AG04450 (cell line): ENCODE measurements around the gene ATP6V1G2. TPM values are rescaled to one million over a fixed set of nuclear protein-coding genes. Genes with fewer than 3 reads are reported as not detected.

Experiments used
- CTCF ChIA-PET: fragments of 300-600, 350-600 bp; formaldehyde crosslinking; extraction: SDS; loops from one replicate; lab custom pipeline; 2022; ENCODE audit warnings: antibody characterized with exemption, inconsistent platforms; lab: Charles Lee
- POLR2A ChIA-PET: fragments of 350-600 bp; formaldehyde crosslinking; extraction: SDS; loops from one replicate; lab custom pipeline; 2021; ENCODE audit warnings: antibody characterized with exemption, inconsistent platforms; lab: Yijun Ruan, JAX
- DNase-seq: peaks from one replicate; pipeline ENCODE4 v3.0.0-alpha.2; 2011; ENCODE audit warnings: low read depth, low spot score
- H3K27ac ChIP-seq: one replicate; pipeline ENCODE4 v1.5.1; 2012; ENCODE audit warnings: low read depth, low read length, control low read depth
- H3K27me3 ChIP-seq: one replicate; pipeline ENCODE4 v1.6.0; 2012; ENCODE audit warnings: low read length; ENCODE audit not compliant: control insufficient read depth, insufficient read depth
- H3K4me3 ChIP-seq: 2 replicates; pipeline ENCODE4 v1.5.1; 2011; ENCODE audit warnings: mild to moderate bottlenecking, low read depth, low read length, control low read depth
- H3K9me3 ChIP-seq: 2 replicates; pipeline ENCODE4 v1.5.1; 2012; ENCODE audit warnings: low read length; ENCODE audit not compliant: control insufficient read depth, insufficient read depth
- CTCF ChIP-seq: IDR thresholded peaks from 2 replicates; pipeline ENCODE4 v1.5.1; 2011; ENCODE audit warnings: low read depth, low read length, control low read depth, inconsistent platforms
- polyA plus RNA-seq: library from polyadenylated mRNA; depleted of rRNA; stranded (reverse); fragments of >200 nt; gene quantifications from 2 replicates; pipeline ENCODE4 v1.2.3, GENCODE V29; 2011

ATP6V1G2 gene
- polyA plus RNA-seq, 1 experiment = 14.6 TPM

- CTCF ChIA-PET = interaction anchor here (1.0 to 1.3 kb wide), 2 partner anchors 14 to 66 kb away, joined by 3 to 5 read pairs; partner anchors contain the start of gene ATP6V1G2
- no peaks in the 10 kb centered on the region for H3K27me3 ChIP-seq
- peak overlapping the region; percentile 11 for H3K27ac ChIP-seq
- POLR2A ChIA-PET = interaction anchor here (0.9 to 2.5 kb wide), 4 partner anchors 8 to 37 kb away, joined by 3 to 12 read pairs (median 3); partner anchors contain the start of gene DDX39B
- no peak overlapping the region for H3K4me3 ChIP-seq
- H3K9me3 ChIP-seq = no peaks in the 10 kb centered on the region
- no peak for DNase-seq
- TF ChIP-seq CTCF = no peak
These were observed 14.4 kb downstream of the ATP6V1G2 start for GRCh38 chr6:31531771-31532643.

DNA sequence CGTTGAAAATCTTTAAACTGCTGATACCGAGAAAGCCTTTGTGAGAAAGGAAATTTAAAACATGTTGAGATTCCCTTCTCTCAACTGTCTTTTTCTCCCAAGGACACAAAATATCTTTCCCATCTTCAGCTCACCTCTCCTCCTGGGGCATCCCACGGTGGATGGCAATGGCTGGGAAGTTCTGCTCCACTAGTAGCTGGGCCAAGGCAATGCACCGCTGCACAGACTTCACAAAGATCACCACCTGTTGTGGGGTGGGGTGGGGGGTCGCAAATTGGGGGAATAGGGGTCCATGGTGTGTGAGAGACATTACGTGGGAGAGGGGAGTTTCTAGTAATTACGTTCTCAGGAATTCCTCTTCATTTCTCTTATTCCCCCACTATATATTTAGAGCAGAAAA is 15.2 kb downstream of the ATP6V1G2 start:
- ChIA-PET POLR2A (interaction anchor here (0.9 to 2.5 kb wide), 3 partner anchors 10 to 36 kb away, joined by 3 to 12 read pairs (median 3); partner anchors contain the start of gene DDX39B), CTCF (interaction anchor here (1.0 to 2.0 kb wide), 3 partner anchors 15 to 67 kb away, joined by 3 to 5 read pairs (median 4); partner anchors contain the start of gene ATP6V1G2)
- Histone ChIP-seq H3K4me3 (no peak overlapping the region), H3K27ac (no peak overlapping the region), H3K27me3 (no peaks in the 10 kb centered on the region), H3K9me3 (no peaks in the 10 kb centered on the region)
- DNase-seq = no peak
- TF ChIP-seq CTCF = no peak

- DNase-seq = no peak
- no peak overlapping the region for H3K27ac ChIP-seq
- H3K9me3 ChIP-seq = no peaks in the 10 kb centered on the region
- POLR2A ChIA-PET = interaction anchor here (2.5 kb wide), 1 partner anchor 11 kb away, joined by 12 read pairs; the partner anchor contains the start of gene DDX39B
- H3K4me3 ChIP-seq = no peak overlapping the region
- no peaks in the 10 kb centered on the region for H3K27me3 ChIP-seq
- TF ChIP-seq CTCF = no peak
- CTCF ChIA-PET = interaction anchor here (2.0 kb wide), 1 partner anchor 38 kb away, joined by 4 read pairs; no protein-coding TSS in a partner anchor
These were observed 15.7 kb downstream of the ATP6V1G2 start for GRCh38 chr6:31530659-31531058.

GRCh38 chr6:31529329-31530150 is 16.9 kb downstream of the ATP6V1G2 start:
- no peak for TF ChIP-seq CTCF
- ChIA-PET CTCF (interaction anchor here (0.7 to 2.0 kb wide), 3 partner anchors 37 to 666 kb away, joined by 3 to 4 read pairs (median 4); no protein-coding TSS in a partner anchor), POLR2A (interaction anchor here (1.4 to 4.5 kb wide), 3 partner anchors 12 to 15 kb away, joined by 4 to 24 read pairs (median 7); partner anchors contain the start of gene DDX39B)
- Histone ChIP-seq H3K9me3 (no peaks in the 10 kb centered on the region), H3K27me3 (no peaks in the 10 kb centered on the region), H3K27ac (peak overlapping the region; percentile 21), H3K4me3 (no peak overlapping the region)
- DNase-seq = no peak
